LNCAP (cell line): ENCODE results near the gene ZNF384.

ENCODE experiments used
- TF ChIP-seq, protein P1 (sequence below): fragments of 450-650 bp; IDR thresholded peaks from 2 replicates; pipeline ENCODE4 v1.5.1; 2017; ENCODE audit warnings: mild to moderate bottlenecking

The ZNF384 gene

DNA sequence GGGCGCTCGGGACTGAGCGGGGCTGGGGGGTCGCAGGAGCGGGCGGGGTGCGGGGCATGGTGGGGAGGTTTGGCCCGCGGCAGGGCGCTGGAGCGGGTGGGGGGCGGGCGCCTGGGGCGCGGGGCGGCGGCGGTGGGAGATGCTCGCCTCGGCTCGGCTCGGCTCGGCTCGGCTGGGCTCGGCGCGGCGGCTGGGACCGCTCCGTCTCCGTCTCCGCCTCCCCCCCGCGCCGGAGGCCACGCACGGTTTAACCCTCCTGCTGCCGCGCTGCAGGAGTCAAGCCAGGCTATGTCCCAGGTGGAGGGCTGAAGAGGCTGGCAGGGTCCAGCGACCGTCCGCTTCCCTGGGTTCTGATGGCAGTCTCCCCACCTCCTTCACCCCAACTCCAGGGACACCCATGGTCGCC is 11.5 kb upstream of the ZNF384 start, which contains the start of gene PIANP:
TSS of gene PIANP (minus strand) at position 170 of the 406 bp plus-strand sequence. CDS start 2,754 bp downstream, outside the sequence.
- TF ChIP-seq, protein P1, sequence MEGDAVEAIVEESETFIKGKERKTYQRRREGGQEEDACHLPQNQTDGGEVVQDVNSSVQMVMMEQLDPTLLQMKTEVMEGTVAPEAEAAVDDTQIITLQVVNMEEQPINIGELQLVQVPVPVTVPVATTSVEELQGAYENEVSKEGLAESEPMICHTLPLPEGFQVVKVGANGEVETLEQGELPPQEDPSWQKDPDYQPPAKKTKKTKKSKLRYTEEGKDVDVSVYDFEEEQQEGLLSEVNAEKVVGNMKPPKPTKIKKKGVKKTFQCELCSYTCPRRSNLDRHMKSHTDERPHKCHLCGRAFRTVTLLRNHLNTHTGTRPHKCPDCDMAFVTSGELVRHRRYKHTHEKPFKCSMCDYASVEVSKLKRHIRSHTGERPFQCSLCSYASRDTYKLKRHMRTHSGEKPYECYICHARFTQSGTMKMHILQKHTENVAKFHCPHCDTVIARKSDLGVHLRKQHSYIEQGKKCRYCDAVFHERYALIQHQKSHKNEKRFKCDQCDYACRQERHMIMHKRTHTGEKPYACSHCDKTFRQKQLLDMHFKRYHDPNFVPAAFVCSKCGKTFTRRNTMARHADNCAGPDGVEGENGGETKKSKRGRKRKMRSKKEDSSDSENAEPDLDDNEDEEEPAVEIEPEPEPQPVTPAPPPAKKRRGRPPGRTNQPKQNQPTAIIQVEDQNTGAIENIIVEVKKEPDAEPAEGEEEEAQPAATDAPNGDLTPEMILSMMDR, result no peak

DNA sequence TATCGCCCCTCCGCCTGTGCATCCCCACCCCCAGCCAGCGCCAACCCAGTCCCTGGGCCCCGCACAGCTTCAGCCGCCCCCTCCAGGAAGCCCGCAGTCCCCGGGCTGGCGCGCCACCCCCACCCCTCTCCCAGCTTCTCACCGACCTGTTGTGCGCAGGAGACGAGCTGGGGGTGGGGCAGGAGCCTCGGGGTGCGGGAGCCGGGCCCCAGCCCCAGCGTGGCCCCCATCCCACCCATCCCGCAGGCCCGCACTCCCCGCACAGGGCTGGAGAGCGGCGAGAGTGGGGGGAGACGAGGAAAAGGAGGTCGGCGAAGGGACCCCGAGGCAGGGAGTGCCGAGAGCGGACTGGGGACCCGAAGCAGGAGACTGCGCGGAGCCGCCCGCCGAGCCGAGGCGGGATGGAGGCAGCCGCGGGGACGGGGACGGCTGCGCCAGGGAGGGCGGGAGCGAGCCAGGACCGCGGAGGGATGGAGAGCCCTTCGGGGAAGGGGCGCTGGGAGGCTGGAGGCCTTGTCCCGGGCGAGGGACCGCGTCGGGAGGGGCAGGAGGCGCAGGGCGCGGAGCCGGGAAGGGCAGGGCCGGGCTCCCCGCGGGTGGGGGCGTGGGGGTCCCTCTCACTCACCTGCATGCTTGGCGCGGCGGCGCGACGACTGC is 10.9 kb upstream of the ZNF384 start:
- TF ChIP-seq, protein P1, result no peak

DNA sequence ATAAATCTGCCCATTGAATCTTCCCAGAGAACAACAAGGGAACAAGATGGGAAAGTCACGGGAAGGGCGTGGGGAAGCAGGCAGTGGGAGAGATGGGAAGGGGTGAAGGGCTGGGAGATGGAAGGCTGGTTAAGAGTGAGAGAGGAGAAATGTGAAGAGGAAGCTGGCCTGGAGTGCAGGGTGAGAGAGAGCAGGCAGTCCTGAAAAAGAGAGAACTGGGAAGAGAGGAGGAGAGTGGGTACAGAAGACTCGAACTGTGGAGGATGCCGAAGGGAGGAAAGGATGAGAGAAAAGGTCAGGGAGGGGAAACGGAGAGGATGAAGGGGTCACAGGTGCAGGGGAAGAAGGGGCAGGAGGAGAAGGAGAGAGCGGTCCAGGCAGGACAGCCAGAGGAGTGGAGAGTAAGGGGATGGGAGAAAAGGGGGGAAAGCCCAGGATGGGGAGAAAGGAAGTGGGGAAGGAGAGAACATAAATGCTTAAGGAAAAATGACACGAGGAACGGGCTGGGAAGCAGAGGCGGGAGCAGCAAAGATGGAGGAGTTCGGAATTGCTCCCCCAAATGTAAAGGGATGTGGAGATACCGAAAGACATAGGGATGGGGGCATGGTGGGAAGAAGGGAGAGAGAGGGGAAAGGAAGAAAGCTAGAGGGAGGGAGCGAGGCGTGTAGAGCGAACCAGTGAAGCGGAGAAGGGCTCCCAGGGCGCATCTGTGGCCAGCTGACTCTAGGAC is 10.2 kb upstream of the ZNF384 start:
- TF ChIP-seq, protein P1, result no peak

DNA sequence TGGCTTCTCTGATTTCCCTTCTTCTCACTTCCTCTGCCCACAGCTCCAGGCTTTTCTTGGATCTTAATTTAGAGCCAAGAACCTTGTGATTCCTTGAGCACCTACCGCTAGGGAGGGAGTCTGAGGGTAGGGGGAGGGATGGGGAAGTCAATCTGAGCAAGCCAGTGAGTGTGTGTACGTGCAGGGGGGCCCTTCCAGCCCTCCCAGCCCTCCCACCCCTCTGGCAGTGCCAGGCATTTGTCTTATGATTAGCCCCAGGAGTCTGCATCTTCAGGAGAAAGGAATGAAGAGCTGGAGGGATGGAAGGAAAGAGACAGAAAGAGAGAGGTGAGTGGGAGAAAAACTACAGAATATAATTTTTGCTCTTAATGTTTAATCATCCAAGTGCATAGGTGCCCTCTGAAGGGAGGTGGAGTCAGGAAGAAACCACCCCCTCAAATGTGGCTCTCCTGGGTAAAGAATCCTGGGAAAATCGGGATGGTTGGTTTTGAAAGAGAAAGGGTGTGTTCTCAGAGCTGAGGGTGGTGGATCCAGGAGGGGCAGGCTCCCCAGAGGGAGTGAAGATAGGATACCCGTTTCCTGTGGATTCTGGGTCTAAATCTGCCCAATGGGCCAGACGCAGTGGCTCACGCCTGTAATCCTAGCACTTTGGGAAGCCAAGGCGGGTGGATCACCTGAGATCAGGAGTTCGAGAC is 9.3 kb upstream of the ZNF384 start:
- TF ChIP-seq, protein P1, result no peak

DNA sequence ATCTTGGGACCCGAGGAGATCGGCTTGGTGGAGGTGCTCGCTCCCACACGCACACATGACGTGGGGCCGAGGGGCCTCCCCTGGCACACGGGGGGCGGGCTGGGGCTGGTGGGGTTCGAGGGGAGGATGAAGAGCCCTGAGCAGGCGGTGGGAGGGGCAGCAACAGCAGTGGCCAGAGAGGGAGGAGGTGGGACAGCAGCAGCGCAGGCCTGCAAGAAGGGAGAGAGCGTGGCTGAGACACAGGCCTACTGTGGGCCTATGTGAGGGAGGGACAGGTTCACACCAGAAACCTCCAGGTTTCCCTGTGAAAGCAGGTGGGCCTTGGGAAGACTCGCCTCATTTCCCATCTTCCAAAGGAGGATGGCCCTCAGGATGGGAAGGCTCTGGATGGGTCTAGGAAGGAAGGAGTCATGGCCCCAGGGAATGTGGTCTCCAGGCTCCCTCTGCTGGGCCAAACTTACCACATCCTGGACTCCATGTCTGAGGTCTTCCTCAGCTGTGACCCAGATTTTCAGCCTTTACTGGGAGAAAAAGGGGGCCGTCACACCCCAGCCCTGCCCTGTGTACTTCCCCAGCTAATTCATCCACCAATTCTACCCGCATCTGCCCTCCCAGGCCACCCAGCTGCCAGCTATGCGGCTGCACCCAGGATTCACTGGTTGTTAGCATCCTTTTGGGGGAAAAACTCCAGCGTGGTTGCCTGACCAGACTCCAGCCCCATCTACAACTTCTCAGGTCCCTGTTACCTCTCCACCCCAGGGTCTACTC is 8.6 kb upstream of the ZNF384 start:
- TF ChIP-seq, protein P1, result peak; percentile 54

DNA sequence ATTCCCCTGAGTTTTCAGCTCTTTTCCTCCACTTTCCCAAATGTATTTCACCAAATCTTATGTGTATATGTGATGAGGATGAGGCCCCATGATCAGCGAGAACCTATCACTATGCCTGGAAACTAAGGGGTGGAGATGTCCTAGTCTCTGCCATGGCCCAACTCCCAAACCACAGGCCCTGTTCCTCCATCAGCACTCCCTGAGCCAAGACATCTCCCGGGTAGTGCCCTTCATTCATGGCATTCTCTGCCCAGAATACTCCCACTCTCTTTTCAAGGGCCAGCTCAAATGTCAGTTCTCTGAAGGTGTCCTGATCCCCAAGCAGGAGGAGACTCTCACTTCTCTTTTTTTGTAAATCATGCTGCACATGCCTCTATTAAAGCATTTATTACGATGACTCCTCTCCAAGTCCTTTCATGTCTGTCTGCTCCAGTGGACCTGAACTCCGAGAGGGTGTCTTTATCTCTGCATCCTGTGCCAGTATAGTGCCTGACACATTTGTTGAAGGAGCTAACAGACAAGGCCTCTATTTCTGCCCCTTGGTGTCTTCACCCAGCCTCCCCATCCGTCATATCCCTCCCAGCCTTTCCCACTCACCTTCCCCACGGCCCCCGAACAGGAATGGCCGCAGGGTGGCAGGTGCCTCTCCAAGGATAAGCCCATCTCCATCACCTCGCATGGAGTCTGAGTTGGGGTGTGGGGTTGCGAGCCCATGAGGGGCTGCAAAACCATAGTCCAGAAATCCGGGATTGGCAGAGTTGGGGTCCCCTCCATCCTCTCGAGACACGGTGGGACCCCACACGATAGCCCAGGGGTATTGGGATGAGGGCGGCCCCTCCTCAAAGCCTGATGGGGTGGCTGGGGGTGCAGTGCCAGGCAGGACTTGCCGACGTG is 7.8 kb upstream of the ZNF384 start:
- TF ChIP-seq, protein P1, result no peak
